Measurements from ENCODE around the gene NADSYN1. TPM values are rescaled to one million over a fixed set of nuclear protein-coding genes. Genes with fewer than 3 reads are reported as not detected.

Gene NADSYN1
- total RNA-seq, 1 donor from 2014 or later, result 72.8 TPM

DNA sequence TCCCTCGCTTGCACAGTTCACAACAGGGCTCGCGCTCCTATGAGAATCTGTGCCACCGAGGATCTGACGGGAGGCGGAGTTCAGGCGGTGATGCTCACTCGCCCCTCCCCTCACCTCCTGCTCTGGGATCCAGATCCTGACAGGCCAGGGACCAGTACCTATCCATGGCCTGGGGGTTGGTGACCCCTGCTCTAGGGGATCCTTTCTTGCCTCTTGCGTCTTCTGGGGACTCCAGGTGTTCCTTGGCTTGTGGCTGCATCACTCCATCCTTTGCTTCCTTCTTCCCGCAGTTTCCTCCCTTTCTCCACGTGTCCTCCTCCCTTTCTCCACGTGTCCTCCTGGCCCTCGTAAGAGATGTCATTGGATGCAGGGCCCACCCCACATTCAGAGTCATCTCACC lies 43.4 kb downstream of the NADSYN1 start:
- TF ChIP-seq, protein P1, sequence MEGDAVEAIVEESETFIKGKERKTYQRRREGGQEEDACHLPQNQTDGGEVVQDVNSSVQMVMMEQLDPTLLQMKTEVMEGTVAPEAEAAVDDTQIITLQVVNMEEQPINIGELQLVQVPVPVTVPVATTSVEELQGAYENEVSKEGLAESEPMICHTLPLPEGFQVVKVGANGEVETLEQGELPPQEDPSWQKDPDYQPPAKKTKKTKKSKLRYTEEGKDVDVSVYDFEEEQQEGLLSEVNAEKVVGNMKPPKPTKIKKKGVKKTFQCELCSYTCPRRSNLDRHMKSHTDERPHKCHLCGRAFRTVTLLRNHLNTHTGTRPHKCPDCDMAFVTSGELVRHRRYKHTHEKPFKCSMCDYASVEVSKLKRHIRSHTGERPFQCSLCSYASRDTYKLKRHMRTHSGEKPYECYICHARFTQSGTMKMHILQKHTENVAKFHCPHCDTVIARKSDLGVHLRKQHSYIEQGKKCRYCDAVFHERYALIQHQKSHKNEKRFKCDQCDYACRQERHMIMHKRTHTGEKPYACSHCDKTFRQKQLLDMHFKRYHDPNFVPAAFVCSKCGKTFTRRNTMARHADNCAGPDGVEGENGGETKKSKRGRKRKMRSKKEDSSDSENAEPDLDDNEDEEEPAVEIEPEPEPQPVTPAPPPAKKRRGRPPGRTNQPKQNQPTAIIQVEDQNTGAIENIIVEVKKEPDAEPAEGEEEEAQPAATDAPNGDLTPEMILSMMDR (conservative IDR thresholded peaks at IDR 0.05; ENCODE audit: low read depth, low read length), result no peak
- no peak for DNase-seq (ENCODE audit: low read depth)

DNA sequence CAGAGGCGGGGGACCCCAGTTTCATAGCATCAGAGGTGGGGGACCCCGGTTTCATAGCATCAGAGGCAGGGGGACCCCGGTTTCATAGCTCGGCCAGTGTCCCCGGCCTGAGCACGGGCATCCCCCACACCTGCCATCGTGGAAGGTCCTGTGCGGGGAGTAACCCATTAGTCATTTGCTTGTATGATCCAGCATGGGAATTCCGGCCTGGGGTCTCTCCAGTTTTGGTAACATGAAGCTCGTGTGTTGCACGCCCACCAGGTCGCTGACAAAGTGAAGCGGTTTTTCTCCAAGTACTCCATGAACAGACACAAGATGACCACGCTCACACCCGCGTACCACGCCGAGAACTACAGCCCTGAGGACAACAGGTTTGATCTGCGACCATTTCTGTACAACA lies 45.1 kb downstream of the NADSYN1 start:
- TF ChIP-seq, protein P1 (conservative IDR thresholded peaks at IDR 0.05; ENCODE audit: low read depth, low read length), result no peak
- no peak for DNase-seq (ENCODE audit: low read depth)
- no peak overlapping the region for H3K4me3 ChIP-seq (ENCODE audit: low read depth, low read length)

More for the DNA sequence above, 43.4 kb downstream of the NADSYN1 start:
- H3K4me3 ChIP-seq (ENCODE audit: low read depth, low read length), result no peak overlapping the region

DNA sequence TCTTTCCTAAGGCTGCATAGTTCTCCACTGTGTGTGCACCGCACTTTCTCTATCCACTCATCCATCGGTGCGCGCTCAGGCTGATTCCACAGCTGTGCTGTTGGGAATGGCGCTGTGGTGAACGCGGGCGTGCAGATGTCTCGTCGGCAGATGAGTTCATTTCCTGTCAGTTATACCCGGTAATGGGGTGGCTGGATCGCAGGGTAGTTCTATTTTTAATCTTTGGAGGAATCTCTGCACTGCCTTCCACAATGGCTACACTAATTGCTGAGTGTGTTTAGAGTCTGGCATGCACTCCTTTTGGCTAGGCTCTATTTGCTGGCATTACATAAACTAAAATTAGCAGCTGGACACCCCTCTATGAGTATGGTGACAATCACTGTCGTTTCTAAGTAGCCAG lies 46.1 kb downstream of the NADSYN1 start:
- no peak overlapping the region for H3K4me3 ChIP-seq (ENCODE audit: low read depth, low read length)
- TF ChIP-seq, protein P1 (conservative IDR thresholded peaks at IDR 0.05; ENCODE audit: low read depth, low read length), result no peak
- DNase-seq (ENCODE audit: low read depth), result no peak

DNA sequence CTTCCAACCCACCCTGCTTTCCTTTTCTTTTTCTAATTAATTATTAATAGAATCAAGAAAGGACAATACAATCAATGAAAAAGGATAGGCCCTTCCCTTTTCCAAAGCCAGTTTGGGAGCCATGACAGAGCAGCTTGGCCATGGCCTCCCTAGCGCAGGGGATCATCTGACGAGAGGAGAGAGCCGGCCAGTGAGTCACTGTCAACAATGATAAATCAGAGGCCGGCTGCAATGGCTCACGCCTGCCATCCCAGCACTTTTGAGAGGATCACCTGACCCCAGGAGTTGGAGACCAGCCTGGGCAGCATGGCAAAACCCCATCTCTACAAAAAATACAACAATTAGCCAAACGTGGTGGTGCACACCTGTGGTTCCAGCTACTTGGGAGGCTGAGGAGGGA lies 46.5 kb downstream of the NADSYN1 start:
- TF ChIP-seq, protein P1 (conservative IDR thresholded peaks at IDR 0.05; ENCODE audit: low read depth, low read length), result no peak
- no peak for DNase-seq (ENCODE audit: low read depth)
- no peak overlapping the region for H3K4me3 ChIP-seq (ENCODE audit: low read depth, low read length)

DNA sequence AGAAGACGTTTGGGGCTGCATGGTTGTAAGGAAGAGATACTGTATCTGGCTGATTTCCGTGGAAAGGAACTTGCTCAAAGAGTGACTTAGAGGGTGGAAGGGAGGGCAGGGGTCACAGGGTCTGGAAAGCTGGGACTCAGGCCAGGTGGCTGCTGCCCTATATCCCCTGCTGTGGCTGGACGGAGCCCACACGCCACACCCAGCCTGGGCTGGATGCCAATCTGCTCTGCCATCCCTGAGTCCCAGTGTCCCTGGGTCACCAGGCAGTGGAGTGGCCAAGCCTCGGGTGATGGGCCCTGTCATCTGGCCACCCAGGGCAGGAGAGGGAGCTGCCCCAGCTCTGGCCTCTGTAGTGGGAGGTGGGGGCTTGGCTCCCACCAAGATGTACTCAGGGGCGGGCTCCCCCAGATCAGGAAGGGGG lies 47.6 kb downstream of the NADSYN1 start:
- TF ChIP-seq, protein P1 (conservative IDR thresholded peaks at IDR 0.05; ENCODE audit: low read depth, low read length), result no peak
- DNase-seq (ENCODE audit: low read depth), result no peak
- no peak overlapping the region for H3K4me3 ChIP-seq (ENCODE audit: low read depth, low read length)

DNA sequence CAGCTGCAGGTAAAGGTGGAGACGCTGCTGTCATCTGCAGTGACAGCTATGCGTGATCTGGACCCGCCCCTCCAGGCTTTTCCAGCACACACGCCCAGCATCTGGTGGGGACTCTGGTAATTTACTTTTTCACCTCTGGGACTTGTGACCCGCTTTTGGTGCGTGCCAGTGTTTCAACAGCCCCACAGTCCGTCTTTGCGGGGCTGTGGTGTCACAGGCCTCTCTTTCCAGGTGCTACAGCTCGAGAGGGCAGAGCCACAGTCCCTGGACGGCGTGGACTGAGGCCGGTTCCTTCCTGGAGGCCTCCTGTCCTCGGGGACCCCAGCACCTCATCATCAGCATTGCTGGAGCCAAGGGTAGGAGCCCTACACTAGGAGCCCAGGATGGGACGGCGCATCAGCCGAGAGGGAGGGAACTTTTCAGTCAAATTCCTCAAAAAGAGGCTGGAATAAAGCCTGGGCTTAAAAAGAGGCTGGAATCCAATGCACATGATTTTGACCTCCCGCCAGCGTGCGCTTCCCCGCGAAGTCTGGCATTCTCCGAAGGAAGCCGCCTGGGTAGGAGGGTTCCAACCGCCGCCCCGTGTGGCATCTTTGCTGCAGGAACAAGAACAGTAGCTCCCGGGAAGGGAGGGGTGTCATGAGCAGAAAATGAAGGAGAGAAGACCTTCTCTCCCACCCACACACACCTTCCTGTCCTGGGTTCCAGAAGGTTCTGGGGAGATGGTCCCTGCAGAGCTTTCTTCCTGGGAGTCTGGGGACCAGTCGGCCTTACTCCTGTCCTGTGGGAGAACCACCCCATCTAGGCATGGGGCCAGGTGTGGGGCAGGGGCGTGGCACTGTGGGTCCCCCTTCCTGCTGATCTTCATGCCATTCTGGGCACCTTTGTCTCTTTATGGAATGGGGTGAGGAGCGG lies 48.3 kb downstream of the NADSYN1 start:
- no peak for DNase-seq (ENCODE audit: low read depth)
- TF ChIP-seq, protein P1 (conservative IDR thresholded peaks at IDR 0.05; ENCODE audit: low read depth, low read length), result no peak
- no peak overlapping the region for H3K4me3 ChIP-seq (ENCODE audit: low read depth, low read length)

DNA sequence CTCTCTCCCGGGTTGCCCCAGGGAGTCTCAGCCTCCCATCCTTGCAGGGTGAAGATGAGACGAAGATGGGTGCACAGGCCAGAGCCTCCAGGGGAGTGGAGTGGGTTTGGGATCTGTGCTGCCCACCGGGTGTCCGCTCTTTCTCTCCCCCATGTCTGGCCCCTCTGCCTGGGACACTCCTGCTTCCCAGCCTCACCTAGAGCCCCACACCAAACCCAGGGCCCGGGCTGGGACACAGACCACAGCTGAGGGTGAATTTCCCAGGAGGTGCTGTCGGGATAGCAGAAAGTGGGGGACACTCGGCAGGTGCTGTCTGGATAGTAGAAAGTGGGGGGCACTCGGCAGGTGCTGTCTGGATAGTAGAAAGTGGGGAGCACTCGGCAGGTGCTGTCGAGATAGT lies 49.0 kb downstream of the NADSYN1 start:
- H3K4me3 ChIP-seq (ENCODE audit: low read depth, low read length), result no peak overlapping the region
- DNase-seq (ENCODE audit: low read depth), result no peak
- TF ChIP-seq, protein P1 (conservative IDR thresholded peaks at IDR 0.05; ENCODE audit: low read depth, low read length), result no peak
